HCT116 (cell line): ENCODE measurements around the gene MX2. TPM values are rescaled to one million over a fixed set of nuclear protein-coding genes. Genes with fewer than 3 reads are reported as not detected.

ENCODE experiments used
- ATAC-seq: fragments of 200-7000 bp; cut with Tn5 transposase; 2 replicates; pipeline ENCODE4 v1.9.1; 2020; ENCODE audit warnings: mild to moderate bottlenecking, moderate library complexity
- BruUV-seq: library from RNA; stranded (reverse); fragments of 400-500 nt; replicated peaks from 2 replicates; lab custom pipeline; 2021; lab: Mats Ljungman, UMichigan
- CTCF ChIA-PET: fragments of 300-600 bp; sonication (Branson Sonifier 250); formaldehyde crosslinking; loops from one replicate; lab custom pipeline; 2021; ENCODE audit warnings: antibody characterized with exemption; lab: Charles Lee
- POLR2A ChIA-PET: fragments of 300-600, 350-600 bp; sonication (Branson Sonifier 250); formaldehyde crosslinking; loops from one replicate; lab custom pipeline; 2021; ENCODE audit warnings: antibody characterized with exemption; lab: Charles Lee
- RAD21 ChIA-PET, 2 experiments: fragments of 300-600 bp; sonication (Branson Sonifier 250); formaldehyde crosslinking; loops; one replicate each; lab custom pipeline; 2023; ENCODE audit warnings: low total read pairs in 2 of 2; ENCODE audit not compliant: uncharacterized antibody in 2 of 2, unreplicated experiment in 2 of 2, low non-redundant PET in 1 of 2; lab: Charles Lee
- DNase-seq: peaks from one replicate; pipeline ENCODE4 v3.0.0-alpha.2; 2010; ENCODE audit warnings: low read depth, low spot score
- H2AFZ ChIP-seq: fragments of 200-600 bp; shearing (Covaris generic), sonication (generic); 2 replicates; pipeline ENCODE4 v1.6.1; 2017; ENCODE audit warnings: low read depth, mixed run types, mixed read lengths, antibody characterized with exemption, low read length; ENCODE audit not compliant: poor library complexity, severe bottlenecking
- H3K27ac ChIP-seq: 2 replicates; pipeline ENCODE4 v1.5.1; 2012; ENCODE audit warnings: low read depth, low read length
- H3K27me3 ChIP-seq: fragments of 200-600 bp; sonication (generic); 2 replicates; pipeline ENCODE4 v1.6.1; 2016; ENCODE audit warnings: mixed run types, low read length, mixed read lengths; ENCODE audit not compliant: insufficient read depth
- H3K36me3 ChIP-seq, 2 experiments: fragments of 200-500 bp in 1 of 2; fragments of 200-600 bp in 1 of 2; sonication (Bioruptor generic) in 1 of 2; sonication (generic) in 1 of 2; 2 replicates each; pipeline versions ENCODE4 v1.5.1 to v1.6.1; 2014 to 2016; ENCODE audit warnings: low read length in 2 of 2, inconsistent platforms in 1 of 2, mixed read lengths in 1 of 2, mixed run types in 1 of 2; ENCODE audit not compliant: insufficient read depth in 2 of 2, control insufficient read depth in 1 of 2
- H3K4me1 ChIP-seq, 2 experiments: fragments of 200-600 bp in 1 of 2; sonication (generic) in 1 of 2; 2 replicates each; pipeline versions ENCODE4 v1.5.1 to v1.6.1; 2012 to 2017; ENCODE audit warnings: low read length in 2 of 2, inconsistent platforms in 1 of 2, mild to moderate bottlenecking in 1 of 2, mixed read lengths in 1 of 2, mixed run types in 1 of 2, moderate library complexity in 1 of 2; ENCODE audit not compliant: insufficient read depth in 2 of 2, control insufficient read depth in 1 of 2
- H3K4me2 ChIP-seq: fragments of 200-600 bp; sonication (generic); 2 replicates; pipeline ENCODE4 v1.6.1; 2017; ENCODE audit warnings: mixed run types, low read length, mixed read lengths
- H3K4me3 ChIP-seq, 2 experiments: fragments of 200-600 bp in 1 of 2; sonication (generic) in 1 of 2; replicated peaks in 1 of 2; 2 replicates each; pipeline ENCODE4 v1.5.1; 2011 to 2016; ENCODE audit warnings: low read length in 2 of 2, control low read depth in 1 of 2, low read depth in 1 of 2, mild to moderate bottlenecking in 1 of 2, mixed read lengths in 1 of 2, mixed run types in 1 of 2
- H3K79me2 ChIP-seq: fragments of 200-600 bp; sonication (generic); 2 replicates; pipeline ENCODE4 v1.6.1; 2017; ENCODE audit warnings: mild to moderate bottlenecking, mixed run types, low read length, moderate library complexity, mixed read lengths; ENCODE audit not compliant: insufficient read depth
- H3K9ac ChIP-seq: fragments of 200-600 bp; sonication (generic); 2 replicates; pipeline ENCODE4 v1.6.1; 2016; ENCODE audit warnings: low read length, mixed read lengths
- H3K9me2 ChIP-seq: fragments of 200-600 bp; sonication (generic), shearing (Covaris generic); 2 replicates; pipeline ENCODE4 v1.6.1; 2017; ENCODE audit warnings: mixed run types, mild to moderate bottlenecking, moderate library complexity; ENCODE audit not compliant: insufficient read depth
- H3K9me3 ChIP-seq, 2 experiments: fragments of 200-500 bp in 1 of 2; fragments of 200-600 bp in 1 of 2; sonication (Bioruptor generic) in 1 of 2; sonication (generic) in 1 of 2; 2 replicates each; pipeline ENCODE4 v1.6.1; 2014 to 2017; ENCODE audit warnings: low read length in 2 of 2, mixed read lengths in 2 of 2, inconsistent platforms in 1 of 2, low read depth in 1 of 2, mild to moderate bottlenecking in 1 of 2, mixed run types in 1 of 2, moderate library complexity in 1 of 2; ENCODE audit not compliant: control insufficient read depth in 1 of 2, insufficient read depth in 1 of 2
- H4K20me1 ChIP-seq: fragments of 200-600 bp; sonication (generic), shearing (Covaris generic); 2 replicates; pipeline ENCODE4 v1.6.1; 2017; ENCODE audit warnings: mixed run types, mild to moderate bottlenecking, moderate library complexity; ENCODE audit not compliant: insufficient read depth
- ATF3 ChIP-seq: IDR thresholded peaks from 2 replicates; pipeline ENCODE4 v1.6.1; 2012
- CEBPB ChIP-seq: IDR thresholded peaks from 2 replicates; pipeline ENCODE4 v1.6.1; 2012; ENCODE audit warnings: low read depth
- ELF1 ChIP-seq: IDR thresholded peaks from 2 replicates; pipeline ENCODE4 v1.6.1; 2012; ENCODE audit warnings: low read depth, borderline replicate concordance
- FOSL1 ChIP-seq: IDR thresholded peaks from 2 replicates; pipeline ENCODE4 v1.6.1; 2012; ENCODE audit warnings: low read depth
- MAX ChIP-seq: IDR thresholded peaks from 2 replicates; pipeline ENCODE4 v1.6.1; 2012
- POLR2A ChIP-seq: IDR thresholded peaks from 2 replicates; pipeline ENCODE4 v1.7.0; 2011; ENCODE audit warnings: borderline replicate concordance; ENCODE audit not compliant: insufficient read depth, insufficient read length; ENCODE audit errors: extremely low read depth
- POLR2AphosphoS5 ChIP-seq: IDR thresholded peaks from 2 replicates; pipeline ENCODE4 v1.6.1; 2011; ENCODE audit warnings: mild to moderate bottlenecking, low read depth, low read length, moderate library complexity
- SP1 ChIP-seq: IDR thresholded peaks from 2 replicates; pipeline ENCODE4 v1.6.1; 2012; ENCODE audit warnings: low read depth
- SRF ChIP-seq: IDR thresholded peaks from 2 replicates; pipeline ENCODE4 v1.6.1; 2012; ENCODE audit warnings: low read depth
- ZBTB33 ChIP-seq: IDR thresholded peaks from 2 replicates; pipeline ENCODE4 v1.6.1; 2011; ENCODE audit warnings: mild to moderate bottlenecking, low read length, moderate library complexity; ENCODE audit not compliant: insufficient replicate concordance; ENCODE audit errors: extremely low read depth
- intact Hi-C: fragments of 100-400 bp; cut with micrococcal nuclease; formaldehyde crosslinking; loops from 2 replicates; pipeline ENCODE4 v1.10.0; 2022
- total RNA-seq: library from RNA; stranded (reverse); gene quantifications from one replicate; pipeline ENCODE4 v1.2.1, GENCODE V29; 2021; ENCODE audit not compliant: unreplicated experiment

Gene MX2
- total RNA-seq, 1 experiment from 2014 or later = 0.22 TPM

GRCh38 chr21:41338455-41338854 is 23.4 kb upstream of the MX2 start:
- no peak overlapping the region for H2AFZ ChIP-seq
- H3K4me3 ChIP-seq = no peak overlapping the region
- no peak overlapping the region for H3K9ac ChIP-seq
- DNase-seq (no peak), ATAC-seq (no peak)
- peaks cover 3 to 8% of the 10 kb centered on the region in 2 experiments; a peak in 1 of 4 replicates for H3K9me3 ChIP-seq
- POLR2A ChIA-PET = no interaction called here
- no peaks in the 10 kb centered on the region for H3K4me1 ChIP-seq
- RAD21 ChIA-PET = no interaction called here
- BruUV-seq = no TSS peak
- CTCF ChIA-PET = no interaction called here
- H3K9me2 ChIP-seq = no peaks in the 10 kb centered on the region
- H3K36me3 ChIP-seq = no peaks in the 10 kb centered on the region
- intact Hi-C loops = no loop called here
- H3K27ac ChIP-seq = no peak overlapping the region
- H4K20me1 ChIP-seq = no peaks in the 10 kb centered on the region
- H3K79me2 ChIP-seq = no peaks in the 10 kb centered on the region
- no peak for TF ChIP-seq CEBPB
- TF ChIP-seq POLR2A = no peak
- no peak for TF ChIP-seq MAX
- no peak for TF ChIP-seq ZBTB33
- TF ChIP-seq SP1 = no peak
- TF ChIP-seq FOSL1 = no peak
- TF ChIP-seq SRF = no peak
- TF ChIP-seq POLR2AphosphoS5 = no peak
- TF ChIP-seq ATF3 = no peak
- TF ChIP-seq ELF1 = no peak
- H3K4me2 ChIP-seq = no peak overlapping the region
- no peaks in the 10 kb centered on the region for H3K27me3 ChIP-seq
